HepG2 (cell line): ENCODE data around the gene HSP90AB1. TPM values are rescaled to one million over a fixed set of nuclear protein-coding genes. Genes with fewer than 3 reads are reported as not detected.

Experiments
- ATAC-seq: fragments of 200-7000 bp; cut with Tn5 transposase; 3 replicates; pipeline ENCODE4 v1.9.1; 2020; ENCODE audit warnings: mild to moderate bottlenecking, moderate library complexity
- BruUV-seq: library from RNA; stranded (reverse); fragments of 400-500 nt; replicated peaks from 2 replicates; lab custom pipeline; 2021; lab: Mats Ljungman, UMichigan
- CTCF ChIA-PET: fragments of 300-600 bp; formaldehyde crosslinking; extraction: SDS; loops from one replicate; lab custom pipeline; 2021; ENCODE audit warnings: low total read pairs, inconsistent platforms, low intra/inter-chr PET ratio; lab: Yijun Ruan, JAX
- POLR2A ChIA-PET: fragments of 350-600 bp; sonication (Branson Sonifier 250); formaldehyde crosslinking; loops from one replicate; lab custom pipeline; 2020; ENCODE audit warnings: antibody characterized with exemption, inconsistent platforms; lab: Yijun Ruan, JAX
- DNase-seq: peaks from one replicate; pipeline ENCODE4 v3.0.0-alpha.2; 2015; ENCODE audit warnings: low spot score
- FAIRE-seq: peaks from 3 replicates; lab custom pipeline; 2011; peaks lifted over from hg19 to GRCh38; lab: Jason Lieb, UNC
- H2AFZ ChIP-seq: one replicate; pipeline ENCODE4 v1.6.1; 2011; ENCODE audit warnings: low read length, inconsistent platforms
- H3K27ac ChIP-seq: fragments of 300-600 bp; 3 replicates; pipeline ENCODE4 v1.8.0; 2011; ENCODE audit warnings: mixed run types, mild to moderate bottlenecking, mixed read lengths, low read length, inconsistent platforms; ENCODE audit not compliant: insufficient read depth; ENCODE audit errors: extremely low read length
- H3K27me3 ChIP-seq, 2 experiments: fragments of 200-600 bp in 1 of 2; 2 replicates in 1 of 2; 3 replicates in 1 of 2; pipeline versions ENCODE4 v1.6.0 to v1.8.0; 2011; ENCODE audit warnings: low read length in 2 of 2, mild to moderate bottlenecking in 2 of 2, moderate library complexity in 2 of 2, inconsistent platforms in 1 of 2; ENCODE audit not compliant: insufficient read depth in 2 of 2, control insufficient read depth in 1 of 2
- H3K36me3 ChIP-seq, 2 experiments: fragments of 200-600 bp in 1 of 2; replicated peaks in 1 of 2; 2 replicates in 1 of 2; 3 replicates in 1 of 2; pipeline versions ENCODE4 v1.5.1 to v1.8.0; 2011; ENCODE audit warnings: low read length in 2 of 2, inconsistent platforms in 1 of 2; ENCODE audit not compliant: insufficient read depth in 2 of 2, control insufficient read depth in 1 of 2
- H3K4me1 ChIP-seq: 2 replicates; pipeline ENCODE4 v1.5.1; 2012; ENCODE audit warnings: low read length, inconsistent platforms; ENCODE audit not compliant: insufficient read depth
- H3K4me2 ChIP-seq: 2 replicates; pipeline ENCODE4 v1.6.0; 2011; ENCODE audit warnings: low read depth, low read length, inconsistent platforms
- H3K4me3 ChIP-seq, 3 experiments: fragments of 200-600 bp in 1 of 3; sonication (generic), shearing (Covaris generic) in 1 of 3; replicated peaks in 1 of 3; 2 replicates each; pipeline ENCODE4 v1.5.1; 2011 to 2016; ENCODE audit warnings: low read length in 3 of 3, inconsistent platforms in 2 of 3, low read depth in 2 of 3, mild to moderate bottlenecking in 2 of 3, control low read depth in 1 of 3, mixed read lengths in 1 of 3; ENCODE audit not compliant: insufficient read depth in 1 of 3
- H3K79me2 ChIP-seq: one replicate; pipeline ENCODE4 v1.6.1; 2011; ENCODE audit warnings: low read length, inconsistent platforms; ENCODE audit not compliant: insufficient read depth
- H3K9ac ChIP-seq: 2 replicates; pipeline ENCODE4 v1.6.0; 2011; ENCODE audit warnings: mild to moderate bottlenecking, low read depth, low read length, inconsistent platforms; ENCODE audit not compliant: insufficient read depth
- H3K9me3 ChIP-seq: 2 replicates; pipeline ENCODE4 v1.5.1; 2012; ENCODE audit warnings: mild to moderate bottlenecking, low read length
- H4K20me1 ChIP-seq: 2 replicates; pipeline ENCODE4 v1.6.0; 2011; ENCODE audit warnings: inconsistent platforms, mild to moderate bottlenecking, low read length, moderate library complexity; ENCODE audit not compliant: insufficient read depth
- CEBPG ChIP-seq: IDR thresholded peaks from 2 replicates; pipeline ENCODE4 v1.6.1; 2016
- FOXO4 ChIP-seq: sonication (generic); formaldehyde crosslinking; conservative IDR thresholded peaks from 2 replicates; pipeline ENCODE4 v1.8.1; 2023; ENCODE audit warnings: missing genetic modification reagents
- IRF2 ChIP-seq: IDR thresholded peaks from 2 replicates; pipeline ENCODE4 v1.6.1; 2018; ENCODE audit warnings: missing genetic modification reagents, missing compliant biosample characterization
- MAZ ChIP-seq, 2 experiments: sonication (generic) in 1 of 2; formaldehyde crosslinking in 1 of 2; IDR thresholded peaks; 2 replicates each; pipeline versions ENCODE4 v1.5.0 to v1.6.1; 2012 to 2020; ENCODE audit warnings: low read depth in 2 of 2, mild to moderate bottlenecking in 2 of 2, borderline replicate concordance in 1 of 2, improper control_type of control experiment in 1 of 2, low read length in 1 of 2, missing genetic modification reagents in 1 of 2, moderate library complexity in 1 of 2
- NFKBIZ ChIP-seq: IDR thresholded peaks from 2 replicates; pipeline ENCODE4 v1.6.1; 2018; ENCODE audit warnings: missing genetic modification reagents, missing compliant biosample characterization
- SP140L ChIP-seq: sonication (generic); formaldehyde crosslinking; IDR thresholded peaks from 2 replicates; pipeline ENCODE4 v1.4.0; 2020; ENCODE audit warnings: missing genetic modification reagents, borderline replicate concordance
- SYNCRIP ChIP-seq: fragments of 200-400 bp; formaldehyde crosslinking; IDR thresholded peaks from 2 replicates; pipeline ENCODE4 v1.6.1; 2018; ENCODE audit warnings: mild to moderate bottlenecking, low read depth, low read length; ENCODE audit not compliant: insufficient read depth
- THAP11 ChIP-seq: IDR thresholded peaks from 2 replicates; pipeline ENCODE4 v1.6.1; 2016; ENCODE audit warnings: missing biosample characterization, missing genetic modification reagents
- ZNF253 ChIP-seq: sonication (generic); formaldehyde crosslinking; IDR thresholded peaks from 2 replicates; pipeline ENCODE4 v1.8.0; 2022; ENCODE audit warnings: mild to moderate bottlenecking, missing genetic modification reagents, borderline replicate concordance
- ZNF773 ChIP-seq: sonication (generic); formaldehyde crosslinking; IDR thresholded peaks from 2 replicates; pipeline ENCODE4 v1.4.0; 2020; ENCODE audit warnings: missing genetic modification reagents, borderline replicate concordance
- ZNF776 ChIP-seq: sonication (generic); formaldehyde crosslinking; IDR thresholded peaks from 2 replicates; pipeline ENCODE4 v1.4.0; 2020; ENCODE audit warnings: mild to moderate bottlenecking, missing genetic modification reagents
- ZNF883 ChIP-seq: sonication (generic); formaldehyde crosslinking; IDR thresholded peaks from 2 replicates; pipeline ENCODE4 v1.5.1; 2020; ENCODE audit warnings: mild to moderate bottlenecking, missing genetic modification reagents; ENCODE audit errors: not compliant biosample characterization
- WGBS: methylation state at CpG from one replicate; pipeline ENCODE4 v1.1.6; 2017; ENCODE audit warnings: low lambda C conversion rate; 5-methylcytosine and 5-hydroxymethylcytosine counted together
- in situ Hi-C: cut with HindIII; loops from 2 replicates; pipeline ENCODE4 v1.10.0; 2017; ENCODE audit warnings: low pct_unique_long_range_greater_than_20kb; ENCODE audit not compliant: extremely low pct_ligation_motif_present
- intact Hi-C: fragments of 100-400 bp; cut with micrococcal nuclease; formaldehyde crosslinking; loops from one replicate; pipeline ENCODE4 v1.10.0; 2022; ENCODE audit not compliant: unreplicated experiment
- polyA plus RNA-seq, 8 experiments: library from polyadenylated mRNA; depleted of rRNA in 3 of 8; stranded (reverse) in 7 of 8; unstranded in 1 of 8; fragments of >200 nt; fragmentation: Illumina TruSeq in 4 of 8; extraction: Trizol in 4 of 8; gene quantifications; 2 replicates each; pipeline versions ENCODE4 v1.2.1 to v1.2.3, GENCODE V29; 2011 to 2016; ENCODE audit warnings: low read depth in 4 of 8, missing spikeins in 1 of 8, mixed read lengths in 1 of 8; ENCODE audit not compliant: insufficient read depth in 1 of 8
- total RNA-seq, 5 experiments: library from RNA; depleted of rRNA; stranded (reverse); fragments of >200 nt; fragmentation: Illumina TruSeq; extraction: Trizol; gene quantifications; 2 replicates each; pipeline ENCODE4 v1.2.3, GENCODE V29; 2016; ENCODE audit warnings: low read depth in 1 of 5
- TF ChIP-seq, protein P1 (sequence below): sonication (generic); formaldehyde crosslinking; IDR thresholded peaks from 2 replicates; pipeline ENCODE4 v1.8.1; 2022; ENCODE audit warnings: low read depth, mild to moderate bottlenecking, missing genetic modification reagents

The HSP90AB1 gene
- total and polyA plus RNA-seq, 2 of the 13 experiments (the other 11 are each of a cell fraction or from before 2014, with no cell fraction given), result 1,325 to 1,472 TPM

DNA sequence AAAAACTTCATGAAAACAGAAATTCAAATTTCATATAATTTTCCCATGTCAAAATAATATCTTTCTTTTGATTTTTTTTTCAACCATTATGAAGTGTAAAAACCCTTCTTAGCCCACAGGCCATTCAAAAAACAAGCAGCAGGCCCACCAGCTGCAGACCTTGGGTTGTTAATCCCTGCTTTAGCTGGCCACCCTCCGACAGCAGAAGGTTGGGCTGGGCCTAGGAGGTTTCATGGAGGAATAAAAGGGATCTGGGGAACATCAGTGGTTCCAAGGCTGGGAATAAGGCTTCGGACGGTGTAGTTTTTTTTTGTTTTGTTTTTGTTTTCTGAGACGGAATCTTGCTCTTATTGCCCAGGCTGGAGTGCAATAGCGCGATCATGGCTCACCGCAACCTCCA, 3.6 kb upstream of the HSP90AB1 start:
- no peak overlapping the region for H3K4me3 ChIP-seq
- no peak overlapping the region for H3K9ac ChIP-seq
- no peak for TF ChIP-seq SYNCRIP
- no peak for TF ChIP-seq CEBPG
- peaks cover 19% of the 10 kb centered on the region for H3K79me2 ChIP-seq
- peaks cover 14% of the 10 kb centered on the region for H4K20me1 ChIP-seq
- DNase-seq (no peak), FAIRE-seq (no peak), ATAC-seq (no peak)
- no TSS peak for BruUV-seq
- POLR2A ChIA-PET, result interaction anchor here (8.4 kb wide), 1 partner anchor 12 kb away, joined by 264 read pairs; the partner anchor contains the start of gene SLC35B2
- H3K27ac ChIP-seq, result no peak overlapping the region
- in situ Hi-C loops, result no loop called here
- CTCF ChIA-PET, result no interaction called here
- H3K27me3 ChIP-seq, result no peaks in the 10 kb centered on the region; a peak in 1 of 5 replicates
- H3K4me2 ChIP-seq, result no peak overlapping the region
- H3K9me3 ChIP-seq, result no peaks in the 10 kb centered on the region
- peaks cover 54% of the 10 kb centered on the region for H3K4me1 ChIP-seq
- peaks cover 0 to 3% of the 10 kb centered on the region in 2 experiments; a peak in 1 of 5 replicates for H3K36me3 ChIP-seq
- H2AFZ ChIP-seq, result no peak overlapping the region
- WGBS, result 97% methylated on average over 7 of the region's 7 CpGs
- intact Hi-C loops, result no loop called here

GRCh38 chr6:44245391-44245911, 1.4 kb upstream of the HSP90AB1 start:
- WGBS, result 2% methylated on average over 12 of the region's 12 CpGs
- intact Hi-C loops, result no loop called here
- Histone ChIP-seq H3K27me3 (no peaks in the 10 kb centered on the region; a peak in 1 of 5 replicates), H3K9me3 (no peaks in the 10 kb centered on the region), H3K4me2 (peak overlapping the region; percentile 85), H2AFZ (peak overlapping the region; percentile 88), H3K4me3 (peak overlapping the region; percentile 81 to 97 (median 87)), H3K27ac (peak overlapping the region; percentile 96), H3K79me2 (peaks cover 40% of the 10 kb centered on the region), H3K9ac (peak overlapping the region; percentile 99), H3K4me1 (peaks cover 64% of the 10 kb centered on the region), H3K36me3 (peaks cover 12 to 24% of the 10 kb centered on the region in 2 experiments), H4K20me1 (peaks cover 35% of the 10 kb centered on the region)
- ChIA-PET CTCF (no interaction called here), POLR2A (interaction anchor here (0.5 to 8.4 kb wide), 28 partner anchors 8 to 1305 kb away, joined by 3 to 264 read pairs (median 6); partner anchors contain the start of genes GTPBP2, SLC29A1, SLC35B2 and SPATS1)
- no TSS peak for BruUV-seq
- in situ Hi-C loops, result no loop called here
- peak; percentile 23 for ATAC-seq
- FAIRE-seq, result no peak
- DNase-seq, result no peak
- TF ChIP-seq SP140L (CRISPR knock-in tag), result no peak
- no peak for TF ChIP-seq IRF2 (CRISPR knock-in tag)
- TF ChIP-seq ZNF883 (CRISPR knock-in tag), result no peak
- TF ChIP-seq ZNF253, result 0 out of 2 replicates have a peak, but pooled peaks have one; percentile 22
- 0 out of 2 replicates have a peak, but pooled peaks have one; percentile 14 for TF ChIP-seq ZNF773 (CRISPR knock-in tag)
- 0 out of 2 replicates have a peak, but pooled peaks have one; percentile 22 for TF ChIP-seq NFKBIZ (CRISPR knock-in tag)
- no peak for TF ChIP-seq THAP11 (CRISPR knock-in tag)
- TF ChIP-seq FOXO4 (CRISPR knock-in tag), result 0 out of 2 replicates have a peak, but pooled peaks have one; percentile 25
- TF ChIP-seq, protein P1, sequence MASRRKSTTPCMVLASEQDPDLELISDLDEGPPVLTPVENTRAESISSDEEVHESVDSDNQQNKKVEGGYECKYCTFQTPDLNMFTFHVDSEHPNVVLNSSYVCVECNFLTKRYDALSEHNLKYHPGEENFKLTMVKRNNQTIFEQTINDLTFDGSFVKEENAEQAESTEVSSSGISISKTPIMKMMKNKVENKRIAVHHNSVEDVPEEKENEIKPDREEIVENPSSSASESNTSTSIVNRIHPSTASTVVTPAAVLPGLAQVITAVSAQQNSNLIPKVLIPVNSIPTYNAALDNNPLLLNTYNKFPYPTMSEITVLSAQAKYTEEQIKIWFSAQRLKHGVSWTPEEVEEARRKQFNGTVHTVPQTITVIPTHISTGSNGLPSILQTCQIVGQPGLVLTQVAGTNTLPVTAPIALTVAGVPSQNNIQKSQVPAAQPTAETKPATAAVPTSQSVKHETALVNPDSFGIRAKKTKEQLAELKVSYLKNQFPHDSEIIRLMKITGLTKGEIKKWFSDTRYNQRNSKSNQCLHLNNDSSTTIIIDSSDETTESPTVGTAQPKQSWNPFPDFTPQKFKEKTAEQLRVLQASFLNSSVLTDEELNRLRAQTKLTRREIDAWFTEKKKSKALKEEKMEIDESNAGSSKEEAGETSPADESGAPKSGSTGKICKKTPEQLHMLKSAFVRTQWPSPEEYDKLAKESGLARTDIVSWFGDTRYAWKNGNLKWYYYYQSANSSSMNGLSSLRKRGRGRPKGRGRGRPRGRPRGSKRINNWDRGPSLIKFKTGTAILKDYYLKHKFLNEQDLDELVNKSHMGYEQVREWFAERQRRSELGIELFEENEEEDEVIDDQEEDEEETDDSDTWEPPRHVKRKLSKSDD, result 0 out of 2 replicates have a peak, but pooled peaks have one; percentile 7
- 0 out of 2 replicates have a peak, but pooled peaks have one; percentile 42 for TF ChIP-seq ZNF776
- TF ChIP-seq MAZ (IDR thresholded peaks at IDR 0.05; ENCODE audit: borderline replicate concordance, low read depth, low read length), result no peak
- peak; percentile 15; the same call in 1 of the 2 replicates for TF ChIP-seq MAZ (CRISPR knock-in tag; IDR thresholded peaks at IDR 0.05; ENCODE audit: low read depth)
